Measurements from ENCODE around the gene POLR2B.

Gene POLR2B

GRCh38 chr4:56999751-57000150 is 21.1 kb downstream of the POLR2B start:
- no peak for TF ChIP-seq CTCF (conservative IDR thresholded peaks at IDR 0.05; ENCODE audit: control insufficient read depth, insufficient read depth, low read depth, low read length)
- H3K4me3 ChIP-seq (ENCODE audit: control insufficient read depth, low read depth, low read length), result no peak overlapping the region
- no peak for DNase-seq (ENCODE audit: low read depth)

GRCh38 chr4:57013543-57014120 is 34.9 kb downstream of the POLR2B start:
- H3K4me3 ChIP-seq (ENCODE audit: control insufficient read depth, low read depth, low read length), result no peak overlapping the region
- no peak for TF ChIP-seq CTCF (conservative IDR thresholded peaks at IDR 0.05; ENCODE audit: control insufficient read depth, insufficient read depth, low read depth, low read length)
- no peak for DNase-seq (ENCODE audit: low read depth)

GRCh38 chr4:57018980-57019379 is 40.3 kb downstream of the POLR2B start:
- peak; percentile 25 for DNase-seq (ENCODE audit: low read depth)
- TF ChIP-seq CTCF (conservative IDR thresholded peaks at IDR 0.05; ENCODE audit: control insufficient read depth, insufficient read depth, low read depth, low read length), result no peak
- H3K4me3 ChIP-seq (ENCODE audit: control insufficient read depth, low read depth, low read length), result no peak overlapping the region

GRCh38 chr4:57020467-57021101 is 41.9 kb downstream of the POLR2B start:
- H3K4me3 ChIP-seq (ENCODE audit: control insufficient read depth, low read depth, low read length), result no peak overlapping the region
- peak; percentile 91 for DNase-seq (ENCODE audit: low read depth)
- TF ChIP-seq CTCF (conservative IDR thresholded peaks at IDR 0.05; ENCODE audit: control insufficient read depth, insufficient read depth, low read depth, low read length), result no peak

- no peak overlapping the region for H3K4me3 ChIP-seq (ENCODE audit: control insufficient read depth, low read depth, low read length)
- DNase-seq (ENCODE audit: low read depth), result peak; percentile 88
- TF ChIP-seq CTCF (conservative IDR thresholded peaks at IDR 0.05; ENCODE audit: control insufficient read depth, insufficient read depth, low read depth, low read length), result no peak
These were observed 44.4 kb downstream of the POLR2B start for GRCh38 chr4:57023104-57023503.

GRCh38 chr4:57034520-57034919 is 55.8 kb downstream of the POLR2B start:
- no peak for TF ChIP-seq CTCF (conservative IDR thresholded peaks at IDR 0.05; ENCODE audit: control insufficient read depth, insufficient read depth, low read depth, low read length)
- no peak overlapping the region for H3K4me3 ChIP-seq (ENCODE audit: control insufficient read depth, low read depth, low read length)
- no peak for DNase-seq (ENCODE audit: low read depth)

Measured in fibroblast of mammary gland (primary cell).